Activated CD4-positive, alpha-beta T cell treated with anti-CD3 and anti-CD28 coated beads, Interleukin-2, amount 10 ng/mL, durations not matched to agents 24 days and 14 days (primary cell): Measurements from ENCODE around the gene ATM. TPM values are rescaled to one million over a fixed set of nuclear protein-coding genes. Genes with fewer than 3 reads are reported as not detected.
"Not testable (repeated sequence)": the region's sequence is repeated elsewhere in the genome, so short reads cannot be mapped to it uniquely, and the experiment has no call there.

Experiments
- DNase-seq: peaks from one replicate; pipeline ENCODE4 v3.0.0; 2022
- H3K27ac Mint-ChIP-seq: one replicate; pipeline ENCODE4 v1.8.0; 2022; ENCODE audit warnings: mild to moderate bottlenecking, mixed read lengths
- H3K27me3 Mint-ChIP-seq: one replicate; pipeline ENCODE4 v1.8.0; 2022; ENCODE audit warnings: mixed read lengths
- H3K36me3 Mint-ChIP-seq: one replicate; pipeline ENCODE4 v1.8.0; 2022; ENCODE audit warnings: low read depth, mild to moderate bottlenecking, mixed read lengths
- H3K4me1 Mint-ChIP-seq: one replicate; pipeline ENCODE4 v1.8.0; 2021; ENCODE audit warnings: mixed read lengths
- H3K4me3 Mint-ChIP-seq: one replicate; pipeline ENCODE4 v1.8.0; 2022; ENCODE audit warnings: mild to moderate bottlenecking, moderate library complexity, mixed read lengths
- H3K9me3 Mint-ChIP-seq: one replicate; pipeline ENCODE4 v1.8.0; 2021; ENCODE audit warnings: mixed read lengths
- intact Hi-C: fragments of 100-400 bp; cut with micrococcal nuclease; formaldehyde crosslinking; loops from one replicate; pipeline ENCODE4 v1.15.1; 2023
- total RNA-seq: library from RNA; stranded (reverse); gene quantifications from 2 replicates; pipeline ENCODE4 v1.2.3, GENCODE V29; 2022

Gene ATM
- total RNA-seq, 1 donor from 2014 or later = 42.5 TPM

GRCh38 chr11:108340973-108341372 lies 118.1 kb downstream of the ATM start:
- Mint-ChIP-seq H3K9me3 (no peaks in the 10 kb centered on the region), H3K4me1 (peaks cover 11% of the 10 kb centered on the region), H3K36me3 (peaks cover 27% of the 10 kb centered on the region), H3K27ac (no peak overlapping the region), H3K4me3 (no peak overlapping the region), H3K27me3 (no peaks in the 10 kb centered on the region)
- no peak for DNase-seq
- intact Hi-C loops = loop anchor here (5.0 kb wide), 1 partner anchor 306 kb away; no protein-coding TSS in a partner anchor

- no peak overlapping the region for H3K4me3 Mint-ChIP-seq
- DNase-seq = no peak
- peaks cover 27% of the 10 kb centered on the region for H3K36me3 Mint-ChIP-seq
- no peak overlapping the region for H3K27ac Mint-ChIP-seq
- H3K27me3 Mint-ChIP-seq = no peaks in the 10 kb centered on the region
- intact Hi-C loops = loop anchor here (5.0 kb wide), 1 partner anchor 306 kb away; no protein-coding TSS in a partner anchor
- H3K4me1 Mint-ChIP-seq = peaks cover 11% of the 10 kb centered on the region
- H3K9me3 Mint-ChIP-seq = no peaks in the 10 kb centered on the region
Measured at GRCh38 chr11:108341654-108342053, 118.8 kb downstream of the ATM start.

GRCh38 chr11:108343714-108344113 lies 120.8 kb downstream of the ATM start:
- no peaks in the 10 kb centered on the region for H3K9me3 Mint-ChIP-seq
- no peak for DNase-seq
- peaks cover 25% of the 10 kb centered on the region for H3K36me3 Mint-ChIP-seq
- no peak overlapping the region for H3K27ac Mint-ChIP-seq
- H3K27me3 Mint-ChIP-seq = no peaks in the 10 kb centered on the region
- intact Hi-C loops = loop anchor here (5.0 kb wide), 1 partner anchor 304 kb away; no protein-coding TSS in a partner anchor
- no peak overlapping the region for H3K4me3 Mint-ChIP-seq
- peaks cover 11% of the 10 kb centered on the region for H3K4me1 Mint-ChIP-seq

GRCh38 chr11:108345767-108346166 lies 122.9 kb downstream of the ATM start:
- DNase-seq = no peak
- H3K4me1 Mint-ChIP-seq = peaks cover 7% of the 10 kb centered on the region
- intact Hi-C loops = no loop called here
- H3K27ac Mint-ChIP-seq = no peak overlapping the region
- H3K4me3 Mint-ChIP-seq = no peak overlapping the region
- H3K9me3 Mint-ChIP-seq = no peaks in the 10 kb centered on the region
- peaks cover 37% of the 10 kb centered on the region for H3K36me3 Mint-ChIP-seq
- no peaks in the 10 kb centered on the region for H3K27me3 Mint-ChIP-seq

- no peaks in the 10 kb centered on the region for H3K27me3 Mint-ChIP-seq
- H3K4me1 Mint-ChIP-seq = peaks cover 5% of the 10 kb centered on the region
- no peak overlapping the region for H3K4me3 Mint-ChIP-seq
- peaks cover 39% of the 10 kb centered on the region for H3K36me3 Mint-ChIP-seq
- intact Hi-C loops = no loop called here
- H3K9me3 Mint-ChIP-seq = no peaks in the 10 kb centered on the region
- no peak overlapping the region for H3K27ac Mint-ChIP-seq
- DNase-seq = no peak
Measured at GRCh38 chr11:108346451-108346850, 123.6 kb downstream of the ATM start.

- intact Hi-C loops = no loop called here
- H3K36me3 Mint-ChIP-seq = peaks cover 52% of the 10 kb centered on the region
Measured at GRCh38 chr11:108351468-108351867, 128.6 kb downstream of the ATM start.

GRCh38 chr11:108364159-108364558 lies 141.3 kb downstream of the ATM start:
- intact Hi-C loops = no loop called here
- H3K27me3 Mint-ChIP-seq = no peaks in the 10 kb centered on the region
- no peak for DNase-seq
- H3K9me3 Mint-ChIP-seq = peaks cover 6% of the 10 kb centered on the region
- H3K4me3 Mint-ChIP-seq = no peak overlapping the region
- no peak overlapping the region for H3K27ac Mint-ChIP-seq
- no peaks in the 10 kb centered on the region for H3K4me1 Mint-ChIP-seq
- H3K36me3 Mint-ChIP-seq = peaks cover 34% of the 10 kb centered on the region

More at GRCh38 chr11:108351468-108351867, 128.6 kb downstream of the ATM start:
- Mint-ChIP-seq H3K4me3 (no peak overlapping the region), H3K9me3 (no peaks in the 10 kb centered on the region), H3K27ac (no peak overlapping the region), H3K4me1 (no peaks in the 10 kb centered on the region), H3K27me3 (no peaks in the 10 kb centered on the region)
- no peak for DNase-seq

- peaks cover 2% of the 10 kb centered on the region for H3K4me1 Mint-ChIP-seq
- H3K27ac Mint-ChIP-seq = no peak overlapping the region
- intact Hi-C loops = no loop called here
- no peak for DNase-seq
- no peaks in the 10 kb centered on the region for H3K27me3 Mint-ChIP-seq
- peaks cover 39% of the 10 kb centered on the region for H3K36me3 Mint-ChIP-seq
- no peaks in the 10 kb centered on the region for H3K9me3 Mint-ChIP-seq
- H3K4me3 Mint-ChIP-seq = no peak overlapping the region
Measured at GRCh38 chr11:108368134-108368533, 145.3 kb downstream of the ATM start.

- intact Hi-C loops = no loop called here
- Mint-ChIP-seq H3K4me3 (no peak overlapping the region), H3K4me1 (peaks cover 2% of the 10 kb centered on the region), H3K27ac (no peak overlapping the region), H3K9me3 (no peaks in the 10 kb centered on the region), H3K27me3 (no peaks in the 10 kb centered on the region), H3K36me3 (peaks cover 37% of the 10 kb centered on the region)
- DNase-seq = no peak
Measured at GRCh38 chr11:108369064-108369463, 146.2 kb downstream of the ATM start.

GRCh38 chr11:108370315-108370714 lies 147.4 kb downstream of the ATM start:
- Mint-ChIP-seq H3K9me3 (peaks cover 3% of the 10 kb centered on the region), H3K4me3 (no peak overlapping the region), H3K27me3 (no peaks in the 10 kb centered on the region), H3K36me3 (peaks cover 26% of the 10 kb centered on the region), H3K4me1 (peaks cover 2% of the 10 kb centered on the region), H3K27ac (no peak overlapping the region)
- intact Hi-C loops = no loop called here
- DNase-seq = no peak

- no peak overlapping the region for H3K4me3 Mint-ChIP-seq
- H3K36me3 Mint-ChIP-seq = peaks cover 23% of the 10 kb centered on the region
- H3K27ac Mint-ChIP-seq = no peak overlapping the region
- intact Hi-C loops = no loop called here
- no peak for DNase-seq
- no peaks in the 10 kb centered on the region for H3K27me3 Mint-ChIP-seq
- H3K4me1 Mint-ChIP-seq = peaks cover 2% of the 10 kb centered on the region
- H3K9me3 Mint-ChIP-seq = peaks cover 3% of the 10 kb centered on the region
Measured at GRCh38 chr11:108370990-108371389, 148.1 kb downstream of the ATM start.

- H3K4me3 Mint-ChIP-seq, H3K9me3 Mint-ChIP-seq, intact Hi-C loops, H3K4me1 Mint-ChIP-seq, DNase-seq, H3K27me3 Mint-ChIP-seq, H3K27ac Mint-ChIP-seq: not testable (repeated sequence)
- H3K36me3 Mint-ChIP-seq = peaks cover 12% of the 10 kb centered on the region
Measured at GRCh38 chr11:108373505-108373904, 150.6 kb downstream of the ATM start.

- Mint-ChIP-seq H3K9me3 (no peaks in the 10 kb centered on the region), H3K4me3 (no peak overlapping the region), H3K27me3 (no peaks in the 10 kb centered on the region), H3K27ac (no peak overlapping the region), H3K36me3 (no peaks in the 10 kb centered on the region), H3K4me1 (no peaks in the 10 kb centered on the region)
- DNase-seq = no peak
- intact Hi-C loops = no loop called here
Measured at GRCh38 chr11:108388576-108388975, 165.7 kb downstream of the ATM start.

- intact Hi-C loops = no loop called here
- H3K9me3 Mint-ChIP-seq = no peaks in the 10 kb centered on the region
- no peaks in the 10 kb centered on the region for H3K4me1 Mint-ChIP-seq
- H3K27ac Mint-ChIP-seq = no peak overlapping the region
- no peaks in the 10 kb centered on the region for H3K27me3 Mint-ChIP-seq
- no peaks in the 10 kb centered on the region for H3K36me3 Mint-ChIP-seq
- H3K4me3 Mint-ChIP-seq = no peak overlapping the region
- no peak for DNase-seq
Measured at GRCh38 chr11:108392353-108392752, 169.5 kb downstream of the ATM start.

- H3K27ac Mint-ChIP-seq = no peak overlapping the region
- no peak for DNase-seq
- H3K4me3 Mint-ChIP-seq = no peak overlapping the region
- no peaks in the 10 kb centered on the region for H3K4me1 Mint-ChIP-seq
- H3K36me3 Mint-ChIP-seq = no peaks in the 10 kb centered on the region
- no peaks in the 10 kb centered on the region for H3K9me3 Mint-ChIP-seq
- H3K27me3 Mint-ChIP-seq = no peaks in the 10 kb centered on the region
- intact Hi-C loops = no loop called here
Measured at GRCh38 chr11:108393046-108393445, 170.2 kb downstream of the ATM start.
